Skeletal muscle tissue (tissue), 4 donors: ENCODE measurements around the gene JAZF1. TPM values are rescaled to one million over a fixed set of nuclear protein-coding genes. Genes with fewer than 3 reads are reported as not detected.

Experiments used
- H3K27ac ChIP-seq: one replicate; pipeline ENCODE4 v1.7.0; 2013; ENCODE audit warnings: mild to moderate bottlenecking, low read depth, low read length, inconsistent platforms
- H3K27me3 ChIP-seq, 3 donors: one replicate each; pipeline ENCODE4 v1.7.0; 2013; ENCODE audit warnings: low read length in 3 of 3; ENCODE audit not compliant: control insufficient read depth in 3 of 3, insufficient read depth in 3 of 3
- H3K36me3 ChIP-seq, 3 donors: one replicate each; pipeline ENCODE4 v1.7.0; 2013; ENCODE audit warnings: low read length in 3 of 3; ENCODE audit not compliant: control insufficient read depth in 3 of 3, insufficient read depth in 3 of 3
- H3K4me1 ChIP-seq, 3 donors: one replicate each; pipeline ENCODE4 v1.7.0; 2013; ENCODE audit warnings: low read length in 3 of 3, mild to moderate bottlenecking in 3 of 3; ENCODE audit not compliant: control insufficient read depth in 3 of 3, insufficient read depth in 3 of 3
- H3K4me3 ChIP-seq, 3 donors: one replicate each; pipeline ENCODE4 v1.7.0; 2013; ENCODE audit warnings: low read length in 3 of 3
- H3K9ac ChIP-seq, 3 donors: one replicate each; pipeline ENCODE4 v1.7.0; 2013; ENCODE audit warnings: low read length in 3 of 3, mild to moderate bottlenecking in 3 of 3, moderate library complexity in 2 of 3, low read depth in 1 of 3
- H3K9me3 ChIP-seq, 3 donors: one replicate each; pipeline ENCODE4 v1.7.0; 2013; ENCODE audit warnings: low read length in 3 of 3; ENCODE audit not compliant: control insufficient read depth in 3 of 3
- total RNA-seq: library from RNA; depleted of rRNA; stranded (reverse); fragments of >200 nt; gene quantifications from one replicate; pipeline ENCODE4 v1.2.3, GENCODE V29; 2014
- donor health status: Osteomylitis.

Gene JAZF1
- total RNA-seq, 1 donor from 2014 or later = 7.3 TPM

DNA sequence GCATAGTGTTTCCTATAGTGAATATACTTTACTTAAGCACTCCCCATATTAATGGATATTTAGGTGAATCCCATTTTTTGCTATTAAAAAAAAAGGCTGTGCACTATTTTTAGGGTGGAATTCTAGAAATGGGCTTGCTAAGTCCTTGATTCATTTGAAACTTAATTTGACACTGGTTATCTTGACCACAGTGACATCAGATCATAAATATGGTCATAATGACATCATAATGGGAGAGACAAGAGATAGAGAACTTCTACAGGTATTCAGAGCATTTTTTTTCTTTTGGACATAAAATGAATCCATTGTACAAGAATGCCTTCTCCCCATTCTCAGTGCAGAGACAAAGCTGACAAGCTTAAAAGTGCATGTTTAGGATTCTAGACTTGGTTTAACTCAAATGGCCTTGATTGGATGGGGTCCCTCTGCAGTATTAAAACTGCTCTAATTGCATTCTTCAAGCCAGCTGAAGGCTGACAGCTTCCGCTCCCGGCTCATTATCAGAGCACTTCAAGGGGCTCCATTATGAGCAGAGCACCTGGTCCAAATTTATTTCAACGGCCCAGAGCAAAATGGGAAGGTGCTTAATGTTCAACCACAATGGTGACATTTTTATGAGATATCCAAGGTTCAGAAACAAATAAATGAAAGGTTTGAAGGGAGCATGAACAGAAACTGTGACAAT is 104.8 kb downstream of the JAZF1 start:
- Histone ChIP-seq H3K9me3 (no peaks in the 10 kb centered on the region), H3K4me3 (no peak overlapping the region), H3K36me3 (no peaks in the 10 kb centered on the region), H3K9ac (no peak overlapping the region), H3K27me3 (no peaks in the 10 kb centered on the region), H3K27ac (no peak overlapping the region), H3K4me1 (peaks cover 0 to 13% (median 3%) of the 10 kb centered on the region in 3 donors)

DNA sequence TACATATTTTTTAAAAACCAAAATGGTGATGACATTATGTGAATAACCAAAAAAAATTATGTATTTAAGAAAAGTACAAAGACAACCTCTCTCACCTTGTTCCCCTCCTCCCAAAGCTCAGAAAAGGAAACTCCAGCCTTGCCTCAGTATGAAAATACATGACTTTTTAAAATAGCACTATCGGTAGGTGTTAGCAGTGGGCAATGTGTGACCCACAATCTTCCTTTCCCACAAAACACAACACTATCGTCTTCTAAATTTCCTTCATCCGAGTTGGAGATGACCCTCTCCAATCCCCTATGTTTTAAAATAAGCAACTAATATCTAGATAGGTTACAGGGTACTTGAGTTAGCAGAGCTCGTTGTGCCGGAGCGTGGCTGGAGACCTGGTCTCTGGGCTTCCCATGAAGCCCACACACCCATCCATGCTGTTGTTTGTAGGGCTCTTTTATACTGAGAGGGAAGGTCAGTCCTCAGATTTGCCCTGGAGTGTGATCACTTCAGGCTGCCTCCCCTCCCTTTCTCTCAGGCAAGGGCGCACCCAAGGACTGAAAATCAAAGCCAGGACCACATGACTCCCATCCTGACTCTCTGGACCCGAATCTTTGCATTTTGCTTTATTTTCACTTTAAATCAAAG is 107.6 kb downstream of the JAZF1 start:
- Histone ChIP-seq H3K4me1 (peaks cover 6 to 17% (median 9%) of the 10 kb centered on the region in 3 donors), H3K27ac (no peak overlapping the region), H3K27me3 (no peaks in the 10 kb centered on the region), H3K4me3 (no peak overlapping the region), H3K9me3 (no peaks in the 10 kb centered on the region), H3K36me3 (no peaks in the 10 kb centered on the region), H3K9ac (no peak overlapping the region)

DNA sequence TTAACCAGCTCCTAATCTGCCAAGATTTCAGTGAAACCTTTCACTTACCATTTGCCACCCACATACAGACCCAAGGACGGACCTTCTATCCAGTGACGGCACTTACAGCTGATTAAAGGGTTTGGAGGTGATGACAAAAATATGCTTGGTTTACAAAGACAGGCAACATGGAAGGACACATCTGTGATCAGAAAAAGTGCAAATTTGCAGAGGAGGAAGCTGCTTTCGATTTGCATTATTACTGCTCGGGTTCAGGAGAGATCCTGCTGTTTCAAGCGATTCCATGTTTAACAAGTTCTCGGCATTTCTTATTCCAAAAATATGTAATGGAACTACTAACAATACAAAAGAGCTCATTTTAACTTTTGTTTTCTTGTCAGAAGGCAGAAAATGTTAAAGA is 109.0 kb downstream of the JAZF1 start:
- Histone ChIP-seq H3K4me3 (no peak overlapping the region), H3K27ac (no peak overlapping the region), H3K9ac (no peak overlapping the region)

DNA sequence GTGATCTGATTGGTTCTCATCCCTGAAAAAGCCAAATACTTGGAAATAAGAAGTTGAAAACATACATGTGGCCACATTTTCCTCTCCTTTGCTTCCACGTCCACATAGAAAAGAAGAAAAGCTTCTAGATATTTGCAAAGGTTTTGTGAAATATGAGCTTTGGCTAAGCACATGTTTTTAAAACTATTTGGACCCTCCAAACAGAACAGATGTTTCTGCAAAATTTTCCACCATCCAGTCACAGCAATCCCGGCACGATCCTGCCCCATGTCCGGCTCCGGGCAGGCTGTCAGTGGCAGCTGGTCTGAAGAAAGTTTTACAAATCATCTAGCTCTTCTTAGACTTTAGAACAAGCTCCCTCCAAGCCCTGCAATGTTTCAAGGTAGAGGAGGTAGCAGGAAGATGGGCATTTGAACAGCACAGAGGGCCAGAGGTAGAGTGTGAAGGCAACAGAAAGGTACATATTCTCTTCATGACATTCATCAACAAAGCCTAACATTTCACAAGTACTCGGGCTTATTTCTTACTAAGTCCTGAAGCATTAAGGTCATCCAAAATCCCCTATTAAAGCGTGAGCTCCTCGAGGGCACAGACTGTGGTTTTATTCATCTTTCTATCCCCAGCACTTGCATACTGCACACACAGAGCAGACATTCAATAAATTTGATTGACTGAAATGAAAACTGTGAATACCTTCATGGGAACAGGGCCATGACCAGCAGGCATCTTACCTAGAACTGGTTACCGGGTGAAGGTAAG is 110.1 kb downstream of the JAZF1 start:
- H3K4me3 ChIP-seq = no peak overlapping the region
- H3K9ac ChIP-seq = no peak overlapping the region

More for the DNA sequence above, 109.0 kb downstream of the JAZF1 start:
- peaks cover 6 to 13% (median 8%) of the 10 kb centered on the region in 3 donors for H3K4me1 ChIP-seq
- no peaks in the 10 kb centered on the region for H3K9me3 ChIP-seq
- H3K27me3 ChIP-seq = no peaks in the 10 kb centered on the region
- H3K36me3 ChIP-seq = no peaks in the 10 kb centered on the region

DNA sequence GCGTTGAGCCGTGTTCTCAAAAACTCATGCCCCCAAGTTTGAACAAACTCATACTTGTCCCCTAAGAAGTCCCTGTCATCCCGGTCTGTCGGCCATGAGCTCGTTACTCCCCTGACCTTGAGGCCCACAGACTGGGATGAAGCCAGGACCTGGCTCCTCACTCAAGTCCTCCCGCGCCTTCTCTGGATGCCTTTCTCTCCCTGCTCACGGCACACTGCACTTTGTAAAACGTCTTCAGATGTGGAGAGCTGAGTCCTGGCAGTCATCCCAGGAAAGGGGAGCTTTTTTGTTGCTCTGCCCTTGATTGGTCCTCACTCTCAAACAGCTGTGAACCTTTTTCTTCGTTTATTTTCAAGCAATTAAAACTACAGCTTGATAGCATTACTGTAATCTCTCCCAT is 110.8 kb downstream of the JAZF1 start:
- Histone ChIP-seq H3K27me3 (no peaks in the 10 kb centered on the region), H3K36me3 (no peaks in the 10 kb centered on the region), H3K27ac (no peak overlapping the region), H3K9ac (peak overlapping the region in 1 of 3 donors; percentile 5), H3K4me1 (peaks cover 6 to 13% (median 8%) of the 10 kb centered on the region in 3 donors), H3K9me3 (no peaks in the 10 kb centered on the region), H3K4me3 (no peak overlapping the region)

More for the DNA sequence above, 110.1 kb downstream of the JAZF1 start:
- H3K27me3 ChIP-seq = no peaks in the 10 kb centered on the region
- H3K9me3 ChIP-seq = no peaks in the 10 kb centered on the region
- no peaks in the 10 kb centered on the region for H3K36me3 ChIP-seq
- H3K27ac ChIP-seq = no peak overlapping the region
- peaks cover 6 to 13% (median 8%) of the 10 kb centered on the region in 3 donors for H3K4me1 ChIP-seq

DNA sequence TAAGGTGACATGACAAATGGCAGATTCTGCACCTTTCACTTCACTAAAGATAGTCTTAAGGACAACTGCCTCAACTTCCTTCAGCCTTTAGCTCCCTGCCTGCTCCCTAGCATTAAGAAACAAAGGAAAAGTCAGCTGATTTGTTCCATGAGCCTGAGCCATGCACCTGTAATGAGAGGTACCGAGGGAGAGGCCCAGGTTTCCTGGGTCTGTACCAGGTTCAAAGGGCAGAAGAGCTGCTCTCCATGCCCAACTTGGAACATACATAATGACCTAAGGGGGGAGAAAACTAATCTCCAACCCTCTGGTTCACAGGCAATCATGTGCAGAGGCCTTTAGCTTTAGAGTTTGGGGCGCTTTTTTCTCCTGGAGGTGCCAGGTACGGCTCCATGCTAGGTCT is 111.2 kb downstream of the JAZF1 start:
- H3K36me3 ChIP-seq = no peaks in the 10 kb centered on the region
- no peaks in the 10 kb centered on the region for H3K27me3 ChIP-seq
- H3K9me3 ChIP-seq = no peaks in the 10 kb centered on the region
- peaks cover 6 to 13% (median 8%) of the 10 kb centered on the region in 3 donors for H3K4me1 ChIP-seq
- no peak overlapping the region for H3K4me3 ChIP-seq
- no peak overlapping the region for H3K9ac ChIP-seq
- H3K27ac ChIP-seq = no peak overlapping the region

DNA sequence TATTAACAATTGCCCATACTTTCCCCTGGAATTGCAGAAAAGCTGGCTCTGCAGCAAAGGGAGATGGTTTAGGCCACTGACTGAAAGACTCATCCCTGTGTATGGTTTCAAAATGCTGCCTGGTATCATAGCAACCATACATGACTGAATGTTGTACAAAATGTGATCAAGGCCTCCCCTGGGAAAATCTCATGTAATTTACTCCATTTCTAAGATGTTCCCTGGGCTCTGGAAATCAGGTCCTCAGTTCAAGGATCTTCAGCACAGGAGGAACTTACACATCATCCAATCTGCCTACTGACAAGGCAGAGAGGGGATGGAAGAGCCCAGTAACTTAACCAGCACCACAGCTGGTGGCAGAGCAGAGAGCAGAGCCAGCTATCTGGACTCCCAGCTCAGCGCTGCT is 111.8 kb downstream of the JAZF1 start:
- Histone ChIP-seq H3K27me3 (no peaks in the 10 kb centered on the region), H3K9ac (no peak overlapping the region), H3K4me3 (no peak overlapping the region), H3K4me1 (peaks cover 6 to 13% (median 8%) of the 10 kb centered on the region in 3 donors), H3K36me3 (no peaks in the 10 kb centered on the region), H3K27ac (no peak overlapping the region), H3K9me3 (no peaks in the 10 kb centered on the region)

DNA sequence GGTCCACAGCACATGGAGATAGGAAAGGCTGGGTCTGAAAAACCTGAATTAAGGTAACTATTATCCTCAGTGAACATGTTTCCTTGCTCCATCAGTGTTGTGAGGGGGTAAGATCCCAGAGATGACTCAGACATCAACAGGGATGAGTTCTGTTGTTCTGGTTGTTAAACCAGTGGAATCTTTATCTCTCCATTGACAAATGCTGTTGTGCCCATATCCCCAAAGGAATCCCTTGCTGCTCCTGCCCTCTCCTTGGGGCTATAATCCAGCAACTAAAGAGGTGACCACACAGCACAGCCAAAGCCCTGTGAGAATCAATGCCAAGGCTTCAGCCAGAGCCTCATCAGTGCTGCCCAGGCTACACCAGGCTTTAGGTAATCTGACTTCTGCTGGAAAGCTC is 113.4 kb downstream of the JAZF1 start:
- Histone ChIP-seq H3K9ac (no peak overlapping the region), H3K36me3 (no peaks in the 10 kb centered on the region), H3K9me3 (no peaks in the 10 kb centered on the region), H3K27ac (no peak overlapping the region), H3K27me3 (no peaks in the 10 kb centered on the region), H3K4me1 (peaks cover 6 to 17% (median 10%) of the 10 kb centered on the region in 3 donors), H3K4me3 (no peak overlapping the region)

DNA sequence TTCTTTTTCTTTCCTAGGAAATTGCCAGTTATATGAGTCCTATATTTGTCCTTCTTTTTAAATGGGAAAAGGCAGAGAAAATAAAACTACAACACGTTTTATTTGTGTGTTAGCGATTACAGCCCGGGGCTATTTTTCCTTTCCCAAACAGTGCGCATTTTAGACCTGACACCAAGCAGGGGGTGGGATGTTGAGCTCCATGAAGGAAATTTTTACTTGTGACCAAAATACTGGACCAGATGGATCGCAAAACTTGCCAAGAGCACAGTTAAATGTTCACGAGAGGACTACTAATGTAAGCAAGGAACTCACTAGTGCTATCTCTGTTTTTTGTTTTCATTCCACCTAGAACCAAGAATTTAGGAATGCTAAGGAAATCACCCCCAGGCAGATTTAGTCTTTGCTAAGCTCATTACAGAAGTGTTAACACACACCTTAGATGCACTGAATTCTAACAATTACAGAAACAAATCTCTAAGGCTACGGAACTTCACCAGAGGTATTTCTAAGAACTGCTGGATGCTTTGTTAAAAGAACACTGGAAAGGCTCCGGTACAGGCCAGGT is 114.8 kb downstream of the JAZF1 start:
- Histone ChIP-seq H3K36me3 (no peaks in the 10 kb centered on the region), H3K9me3 (no peaks in the 10 kb centered on the region), H3K9ac (no peak overlapping the region), H3K27ac (peak overlapping the region; percentile 19), H3K27me3 (no peaks in the 10 kb centered on the region), H3K4me3 (no peak overlapping the region), H3K4me1 (peaks cover 6 to 14% (median 10%) of the 10 kb centered on the region in 3 donors)
